Measurements from ENCODE around the gene S100Z. TPM values are rescaled to one million over a fixed set of nuclear protein-coding genes. Genes with fewer than 3 reads are reported as not detected.

Gene S100Z
- polyA plus RNA-seq, 3 donors, result 0.14 to 0.17 TPM; not detected in 1

DNA sequence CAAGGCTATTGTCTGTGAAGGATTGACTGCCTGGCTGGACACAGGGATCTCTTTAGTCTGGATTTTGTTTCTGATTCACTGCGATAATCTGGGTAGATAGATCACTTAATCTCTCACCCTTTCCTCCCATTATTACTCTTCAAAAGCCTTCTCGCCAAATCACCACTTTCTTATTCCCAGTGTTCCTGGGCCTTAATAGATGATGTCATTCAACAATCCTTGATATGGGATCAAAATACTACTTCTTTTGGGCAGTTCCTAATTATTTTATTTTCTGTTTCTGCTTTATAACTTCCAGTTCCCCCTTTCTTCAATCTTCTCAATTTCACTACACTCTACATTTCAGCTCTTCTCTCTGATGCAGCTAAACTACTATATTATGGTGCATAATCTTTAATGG, 96.3 kb downstream of the S100Z start:
- DNase-seq, result no peak

DNA sequence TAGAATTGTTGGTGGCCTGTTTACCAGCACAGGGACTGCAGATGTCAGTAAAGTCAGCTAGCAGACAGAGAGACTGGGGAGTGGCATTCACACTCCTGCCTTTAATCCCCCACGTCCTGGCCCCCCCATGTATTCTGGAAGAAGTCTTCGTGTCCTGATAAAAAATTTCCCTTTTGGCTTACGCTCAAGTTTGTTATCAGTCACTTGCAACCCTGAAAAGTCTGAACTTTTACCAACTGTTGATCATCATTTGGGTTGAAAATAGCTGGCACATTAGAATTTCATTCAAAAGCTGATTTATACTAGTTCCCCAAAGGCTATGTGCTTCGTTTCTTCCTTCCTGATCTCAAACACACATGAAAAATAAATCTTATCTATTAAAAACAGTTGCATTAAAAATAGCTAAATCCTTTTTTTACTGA, 97.3 kb downstream of the S100Z start:
- no peak for DNase-seq

- DNase-seq, result no peak
Measured at GRCh38 chr5:76952795-76953536, 103.2 kb downstream of the S100Z start, which contains the start of gene CRHBP. Gene CRHBP, plus strand, starts transcription at chr5:76953045. Its CDS starts 90 bp downstream, at chr5:76953135.

DNA sequence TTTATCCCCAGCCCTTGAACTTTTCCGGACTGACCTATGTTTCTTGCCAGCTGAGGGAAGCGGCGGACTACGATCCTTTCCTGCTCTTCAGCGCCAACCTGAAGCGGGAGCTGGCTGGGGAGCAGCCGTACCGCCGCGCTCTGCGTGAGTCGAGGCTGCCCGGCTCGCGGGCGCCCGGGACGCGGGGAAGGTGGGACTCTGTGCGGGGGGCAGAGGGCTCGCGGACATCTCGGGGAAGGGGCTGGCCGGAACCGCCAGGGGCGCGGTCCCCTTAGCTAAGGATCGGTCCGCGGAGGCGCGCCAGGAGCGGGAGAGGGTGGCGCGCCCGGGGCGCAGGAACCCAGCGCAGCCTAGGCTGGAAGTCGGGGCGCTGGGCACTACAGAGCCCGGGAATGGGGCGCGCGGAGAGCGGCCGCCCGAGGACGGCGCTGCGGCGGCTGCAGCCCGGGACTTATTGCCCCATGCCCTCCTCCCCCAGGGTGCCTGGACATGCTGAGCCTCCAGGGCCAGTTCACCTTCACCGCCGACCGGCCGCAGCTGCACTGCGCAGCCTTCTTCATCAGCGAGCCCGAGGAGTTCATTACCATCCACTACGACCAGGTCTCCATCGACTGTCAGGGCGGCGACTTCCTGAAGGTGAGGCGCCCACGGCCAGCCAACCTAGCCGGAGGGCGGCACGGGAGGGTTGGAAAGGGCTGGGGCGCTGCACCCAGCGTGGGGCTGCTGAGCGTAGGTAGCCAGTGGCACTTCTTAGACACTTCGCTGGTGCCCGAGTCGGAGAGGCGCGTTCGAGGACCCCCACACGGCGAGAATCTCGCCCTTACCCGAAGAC, 104.0 kb downstream of the S100Z start:
- no peak for DNase-seq

DNA sequence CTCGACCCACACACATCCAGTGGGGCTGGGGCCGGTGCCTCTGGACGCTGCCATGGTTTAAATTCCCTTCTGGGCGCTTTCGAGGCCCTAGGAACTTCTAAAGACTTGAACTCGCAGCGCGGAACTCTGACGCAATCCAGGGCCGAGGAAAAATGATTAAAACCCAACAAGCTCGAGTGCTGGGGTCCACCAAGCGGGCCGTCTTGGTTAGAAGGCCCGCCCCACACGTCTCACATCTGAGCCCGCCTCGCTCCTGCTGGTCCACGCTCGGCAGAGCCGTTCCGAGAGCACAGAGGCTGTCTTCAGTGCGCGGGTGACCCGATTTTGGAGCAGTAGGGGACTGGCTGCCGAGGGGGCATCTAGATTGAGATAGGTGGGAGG, 104.6 kb downstream of the S100Z start:
- DNase-seq, result no peak

DNA sequence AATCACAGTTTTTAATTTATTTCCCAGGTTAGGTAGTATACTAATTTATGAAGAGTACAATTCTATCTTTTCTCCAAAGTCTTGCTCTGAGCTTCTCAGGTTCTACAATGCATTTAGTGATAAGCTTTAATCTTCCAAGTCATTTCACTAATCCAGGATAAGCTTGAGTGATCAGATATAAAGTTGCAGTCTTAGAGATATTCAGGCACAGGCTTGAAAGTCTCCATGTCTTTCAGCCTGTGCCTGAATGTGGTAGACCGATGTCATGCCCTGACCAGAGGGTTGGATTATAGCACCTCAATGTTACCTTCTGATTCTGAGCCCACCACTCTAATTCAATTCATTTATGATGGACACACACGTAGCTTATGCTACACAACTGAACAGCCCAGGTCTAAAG, 106.2 kb downstream of the S100Z start:
- no peak for DNase-seq

- DNase-seq, result no peak
Measured at GRCh38 chr5:76958991-76959767, 109.4 kb downstream of the S100Z start.

- no peak for DNase-seq
Measured at GRCh38 chr5:76960004-76960625, 110.3 kb downstream of the S100Z start.

GRCh38 chr5:76964060-76964459, 114.2 kb downstream of the S100Z start:
- DNase-seq, result peak; percentile 70

Other genes starting within 250 kb of the S100Z start
- 1 to 10 TPM in 1 of 3 donors, under 1 TPM in 2; 0.77 to 1.4 (median 0.88) TPM for gene F2RL2, start 226.6 kb upstream of the S100Z start, polyA plus RNA-seq (ENCODE audit: insufficient read length in 3 of 3)
- gene F2R, start 133.9 kb upstream of the S100Z start, polyA plus RNA-seq (ENCODE audit: insufficient read length in 3 of 3), result 10 to 100 TPM; 46.5 to 61.8 (median 57.6) TPM
- gene F2RL1, start 31.0 kb upstream of the S100Z start, polyA plus RNA-seq (ENCODE audit: insufficient read length in 3 of 3), result 10 to 100 TPM; 27.8 to 45.2 (median 37.7) TPM
- 10 to 100 TPM; 20.7 to 27.1 (median 25.5) TPM for gene CRHBP, start 103.0 kb downstream of the S100Z start, polyA plus RNA-seq (ENCODE audit: insufficient read length in 3 of 3)
- gene AGGF1, start 180.4 kb downstream of the S100Z start, polyA plus RNA-seq (ENCODE audit: insufficient read length in 3 of 3), result 10 to 100 TPM; 28.3 to 31.7 (median 31.3) TPM
- gene ZBED3, start 237.3 kb downstream of the S100Z start, polyA plus RNA-seq (ENCODE audit: insufficient read length in 3 of 3), result 10 to 100 TPM; 33.1 to 37.0 (median 36.6) TPM

Data from renal pelvis (tissue), 4 donors.